Inflammatory macrophage treated with lipopolysaccharide for 4 hours (primary cell): ENCODE data around the gene PUS3.

ENCODE experiments used
- DNase-seq: peaks from one replicate; pipeline ENCODE4 v3.0.0-alpha.2; 2020

PUS3 gene, protein sequence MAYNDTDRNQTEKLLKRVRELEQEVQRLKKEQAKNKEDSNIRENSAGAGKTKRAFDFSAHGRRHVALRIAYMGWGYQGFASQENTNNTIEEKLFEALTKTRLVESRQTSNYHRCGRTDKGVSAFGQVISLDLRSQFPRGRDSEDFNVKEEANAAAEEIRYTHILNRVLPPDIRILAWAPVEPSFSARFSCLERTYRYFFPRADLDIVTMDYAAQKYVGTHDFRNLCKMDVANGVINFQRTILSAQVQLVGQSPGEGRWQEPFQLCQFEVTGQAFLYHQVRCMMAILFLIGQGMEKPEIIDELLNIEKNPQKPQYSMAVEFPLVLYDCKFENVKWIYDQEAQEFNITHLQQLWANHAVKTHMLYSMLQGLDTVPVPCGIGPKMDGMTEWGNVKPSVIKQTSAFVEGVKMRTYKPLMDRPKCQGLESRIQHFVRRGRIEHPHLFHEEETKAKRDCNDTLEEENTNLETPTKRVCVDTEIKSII

GRCh38 chr11:125902927-125903710 lies at the start of gene PUS3:
Gene PUS3, minus strand, starts transcription at chr11:125903206. Its CDS starts 6,922 bp downstream, at chr11:125896284.
- DNase-seq = peak; percentile 85

GRCh38 chr11:125952559-125952958 lies 49.6 kb upstream of the PUS3 start:
- no peak for DNase-seq

GRCh38 chr11:125951731-125952130 lies 48.7 kb upstream of the PUS3 start:
- no peak for DNase-seq

DNA sequence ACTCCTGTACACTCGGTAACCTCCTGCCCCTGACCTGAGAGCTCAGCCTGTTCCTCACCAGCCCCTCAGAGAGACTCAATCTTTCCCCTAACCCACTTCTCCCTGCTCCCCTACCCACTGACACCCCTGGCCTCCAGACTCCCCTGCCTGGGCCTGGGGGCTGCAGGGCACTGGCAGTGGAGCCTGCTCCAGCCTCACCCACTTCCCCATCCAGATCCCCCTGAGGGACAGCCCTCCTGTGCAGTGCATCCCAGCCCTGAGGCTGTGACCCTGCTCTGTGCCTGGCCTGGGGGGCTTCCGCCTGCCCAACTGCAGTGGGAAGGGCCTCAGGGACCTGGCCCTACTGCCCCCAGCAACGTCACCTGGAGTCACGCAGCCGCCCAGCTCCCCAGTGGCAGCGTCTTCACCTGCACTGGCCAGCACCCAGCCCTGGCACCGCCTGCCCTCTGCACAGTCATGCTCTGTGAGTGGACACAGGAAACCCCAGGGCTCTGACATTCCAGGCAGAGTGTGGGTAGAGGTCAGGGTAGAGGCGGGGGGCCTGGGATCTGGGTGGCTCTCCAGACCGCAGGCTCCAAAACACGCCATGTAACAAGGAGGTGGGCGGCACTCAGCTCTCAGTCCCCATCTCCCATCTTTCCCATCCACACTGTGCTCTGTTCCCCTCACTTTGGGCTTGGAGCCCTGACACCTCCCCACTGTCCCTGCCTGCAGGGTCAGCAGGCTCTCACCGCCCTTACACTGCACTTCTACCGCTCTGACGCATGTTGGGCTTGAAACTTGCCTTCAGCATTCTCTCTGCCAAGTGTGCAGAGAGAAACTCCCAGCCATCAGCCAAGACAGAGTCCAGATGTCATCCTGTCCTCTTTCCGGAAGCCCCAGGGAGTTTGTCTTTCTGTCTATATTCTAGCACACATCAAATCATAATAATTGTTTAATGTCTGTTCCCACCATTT lies 48.0 kb upstream of the PUS3 start:
- DNase-seq = no peak

- no peak for DNase-seq
These were observed 47.1 kb upstream of the PUS3 start for GRCh38 chr11:125950178-125950490.

- no peak for DNase-seq
These were observed 46.5 kb upstream of the PUS3 start for GRCh38 chr11:125949271-125950177.

DNA sequence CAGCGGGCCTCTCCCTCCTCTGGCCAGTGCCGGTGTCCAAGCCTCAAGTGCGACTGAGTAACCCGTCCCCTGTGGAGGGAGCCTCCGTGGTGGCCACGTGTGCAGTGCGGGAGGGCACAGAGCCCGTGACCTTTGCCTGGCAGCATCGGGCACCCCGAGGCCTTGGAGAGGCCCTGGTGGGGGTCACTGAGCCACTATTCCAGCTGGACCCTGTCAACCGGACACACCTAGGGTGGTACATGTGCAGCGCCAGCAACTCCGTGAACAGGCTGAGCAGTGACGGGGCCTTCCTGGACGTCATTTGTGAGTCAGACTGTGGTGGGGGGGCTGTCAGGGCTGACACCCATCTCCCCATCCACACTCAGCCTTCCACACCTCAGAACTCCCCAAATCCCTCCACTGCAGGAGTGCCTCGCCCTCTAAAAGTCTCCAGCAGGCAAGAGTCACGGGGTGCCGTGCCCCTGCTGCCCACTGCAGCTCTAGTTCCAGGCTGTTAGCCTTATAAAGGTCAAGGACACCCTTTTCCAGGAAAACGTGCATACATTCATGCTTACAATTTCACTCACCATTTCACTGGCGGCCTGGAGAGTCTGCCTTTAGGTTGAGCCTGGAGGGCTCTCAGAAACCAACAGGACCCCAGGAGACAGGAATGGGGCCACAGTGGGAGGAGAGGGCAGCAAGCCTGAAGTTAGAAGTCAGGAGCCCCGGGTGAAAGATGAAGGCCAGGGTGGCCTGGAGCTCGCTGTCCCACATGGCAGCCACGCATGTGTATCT lies 45.5 kb upstream of the PUS3 start:
- DNase-seq = no peak

- DNase-seq = no peak
These were observed 44.6 kb upstream of the PUS3 start for GRCh38 chr11:125947419-125948277.

- no peak for DNase-seq
These were observed 43.9 kb upstream of the PUS3 start for GRCh38 chr11:125946712-125947418.

DNA sequence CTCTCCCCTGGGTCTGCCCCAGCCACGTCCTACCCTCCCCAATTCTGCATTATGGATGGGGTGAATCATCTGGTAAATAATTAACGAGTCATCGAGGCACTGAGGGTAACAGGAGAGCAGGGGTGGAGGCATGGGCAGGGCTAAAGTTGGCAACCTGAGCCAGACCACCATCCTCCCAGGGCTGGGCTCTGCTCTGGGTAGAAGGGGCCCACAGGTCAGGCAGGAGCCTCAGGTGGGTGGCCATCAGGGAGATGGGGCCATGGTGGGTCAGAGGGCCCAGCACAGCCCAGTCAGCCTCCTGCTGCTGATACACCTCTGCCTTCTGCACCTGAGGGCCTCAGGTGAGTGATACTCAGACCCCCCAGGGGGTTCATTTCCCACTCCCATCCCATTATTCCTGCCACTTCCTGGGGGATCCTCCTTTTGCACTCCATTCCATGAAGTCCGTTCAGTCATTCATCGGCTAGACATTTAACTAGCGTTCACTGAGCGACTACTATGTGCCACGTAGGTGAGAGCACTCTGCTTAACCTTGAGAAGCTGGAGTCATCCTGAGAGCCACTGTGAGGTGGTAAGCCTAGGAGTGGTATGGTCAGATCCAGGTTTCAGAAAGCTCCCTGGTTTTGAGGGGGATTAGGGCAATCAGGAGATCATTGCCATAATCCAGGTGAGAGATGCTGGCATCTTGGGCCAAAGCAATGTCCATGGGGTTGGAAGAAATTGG lies 43.0 kb upstream of the PUS3 start, which contains the start of gene VSIG10L2:
VSIG10L2 (plus strand) TSS at position 248 of the 724 bp plus-strand sequence; CDS start at position 260, 12 bp downstream.
- no peak for DNase-seq

- no peak for DNase-seq
These were observed 42.2 kb upstream of the PUS3 start for GRCh38 chr11:125945011-125945796.

- no peak for DNase-seq
These were observed 41.5 kb upstream of the PUS3 start for GRCh38 chr11:125944350-125945010.

DNA sequence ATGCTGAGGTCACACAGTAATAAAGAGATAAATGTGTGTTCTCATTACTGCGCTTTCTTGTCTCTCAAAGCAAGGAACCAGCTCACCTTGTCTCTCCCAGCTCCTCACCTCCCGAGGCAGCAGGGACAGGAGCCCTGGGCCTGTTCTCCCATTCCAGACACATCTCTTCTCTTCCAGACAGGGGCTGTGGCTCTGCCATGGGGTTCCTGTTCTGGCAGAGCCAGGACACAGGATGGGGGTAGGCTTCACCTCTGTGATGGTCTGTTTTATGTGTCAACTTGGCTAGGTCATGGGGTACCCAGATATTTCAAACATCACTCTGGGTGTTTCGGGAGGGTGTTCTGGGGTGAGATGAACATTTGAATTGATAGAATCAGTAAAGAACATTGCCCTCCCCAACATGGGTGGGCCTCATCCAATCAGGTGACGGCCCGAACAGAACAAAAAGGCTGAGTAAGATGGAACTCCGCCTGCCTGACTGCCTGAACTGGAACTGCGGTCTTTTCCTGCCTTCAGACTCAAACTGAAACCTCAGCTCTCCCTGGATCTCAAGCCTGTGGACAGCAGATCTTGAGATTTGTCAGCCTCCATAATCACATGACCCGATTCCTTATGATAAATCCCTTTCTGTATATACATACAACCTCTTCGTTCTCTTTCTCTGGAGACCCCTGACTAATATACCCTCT lies 40.8 kb upstream of the PUS3 start:
- DNase-seq = no peak

GRCh38 chr11:125942771-125943428 lies 39.9 kb upstream of the PUS3 start:
- DNase-seq = no peak
